CD4-positive, alpha-beta memory T cell (primary cell): ENCODE data around the gene SRCIN1. TPM values are rescaled to one million over a fixed set of nuclear protein-coding genes. Genes with fewer than 3 reads are reported as not detected.

Source experiments
- CTCF ChIA-PET: fragments of 350-600 bp; sonication (Branson Sonifier 250); formaldehyde crosslinking; loops from one replicate; lab custom pipeline; 2021; ENCODE audit warnings: inconsistent platforms; ENCODE audit not compliant: partially characterized antibody; lab: Charles Lee
- POLR2A ChIA-PET: fragments of 350-600 bp; sonication (Branson Sonifier 250); formaldehyde crosslinking; loops from one replicate; lab custom pipeline; 2021; ENCODE audit not compliant: partially characterized antibody; lab: Charles Lee
- DNase-seq, 5 donors: peaks; one replicate each; pipeline versions ENCODE4 v3.0.0 to v3.0.0-alpha.2; 2020 to 2022; ENCODE audit warnings: mixed read lengths in 1 of 5
- H3K27ac ChIP-seq: one replicate; pipeline ENCODE4 v1.7.0; 2013; ENCODE audit warnings: low read depth, low read length
- H3K27me3 ChIP-seq: 2 replicates; pipeline ENCODE4 v1.7.0; 2013; ENCODE audit warnings: mild to moderate bottlenecking, low read length, moderate library complexity; ENCODE audit not compliant: insufficient read depth
- H3K36me3 ChIP-seq: 2 replicates; pipeline ENCODE4 v1.7.0; 2013; ENCODE audit warnings: mild to moderate bottlenecking, low read length, moderate library complexity; ENCODE audit not compliant: insufficient read depth
- H3K4me1 ChIP-seq: 2 replicates; pipeline ENCODE4 v1.7.0; 2013; ENCODE audit warnings: mild to moderate bottlenecking, low read length, moderate library complexity; ENCODE audit not compliant: insufficient read depth
- H3K4me3 ChIP-seq, 2 donors: one replicate each; pipeline ENCODE4 v1.7.0; 2013; ENCODE audit warnings: low read length in 2 of 2, mild to moderate bottlenecking in 1 of 2
- H3K9me3 ChIP-seq, 2 donors: one replicate each; pipeline ENCODE4 v1.7.0; 2013; ENCODE audit warnings: low read length in 2 of 2, control low read depth in 1 of 2; ENCODE audit not compliant: control insufficient read depth in 1 of 2
- H3K27ac Mint-ChIP-seq, 7 donors: one replicate each; pipeline ENCODE4 v1.8.0; 2020 to 2021; ENCODE audit warnings: mixed read lengths in 7 of 7, mild to moderate bottlenecking in 6 of 7, inconsistent platforms in 3 of 7, moderate library complexity in 3 of 7
- H3K27me3 Mint-ChIP-seq, 2 donors: one replicate each; pipeline ENCODE4 v1.8.0; 2020 to 2021; ENCODE audit warnings: mixed read lengths in 2 of 2
- H3K36me3 Mint-ChIP-seq, 2 donors: one replicate each; pipeline ENCODE4 v1.8.0; 2020 to 2021; ENCODE audit warnings: mixed read lengths in 2 of 2, inconsistent platforms in 1 of 2, mild to moderate bottlenecking in 1 of 2
- H3K4me1 Mint-ChIP-seq, 4 donors: one replicate each; pipeline ENCODE4 v1.8.0; 2020 to 2021; ENCODE audit warnings: mixed read lengths in 4 of 4, mild to moderate bottlenecking in 1 of 4
- H3K4me3 Mint-ChIP-seq, 8 donors: one replicate each; pipeline ENCODE4 v1.8.0; 2020 to 2021; ENCODE audit warnings: mixed read lengths in 8 of 8, mild to moderate bottlenecking in 7 of 8, moderate library complexity in 6 of 8, inconsistent platforms in 3 of 8
- H3K9me3 Mint-ChIP-seq, 8 donors: one replicate each; pipeline ENCODE4 v1.8.0; 2020 to 2021; ENCODE audit warnings: mixed read lengths in 8 of 8, mild to moderate bottlenecking in 5 of 8, inconsistent platforms in 3 of 8, moderate library complexity in 1 of 8
- intact Hi-C: fragments of 100-400 bp; cut with micrococcal nuclease; formaldehyde crosslinking; loops from one replicate; pipeline ENCODE4 v1.15.1; 2023
- polyA plus RNA-seq, 2 donors: library from polyadenylated mRNA; unstranded; fragments of 300-500 nt; fragmentation: Illumina TruSeq; gene quantifications; one replicate each; pipeline ENCODE4 v1.2.3, GENCODE V29; 2021
- total RNA-seq, 2 experiments: library from RNA; stranded (reverse); gene quantifications; one replicate each; pipeline ENCODE4 v1.2.3, GENCODE V29; 2021

The SRCIN1 gene
- total and polyA plus RNA-seq, 4 experiments from 2014 or later = 0.28 to 0.79 TPM; not detected in 2

DNA sequence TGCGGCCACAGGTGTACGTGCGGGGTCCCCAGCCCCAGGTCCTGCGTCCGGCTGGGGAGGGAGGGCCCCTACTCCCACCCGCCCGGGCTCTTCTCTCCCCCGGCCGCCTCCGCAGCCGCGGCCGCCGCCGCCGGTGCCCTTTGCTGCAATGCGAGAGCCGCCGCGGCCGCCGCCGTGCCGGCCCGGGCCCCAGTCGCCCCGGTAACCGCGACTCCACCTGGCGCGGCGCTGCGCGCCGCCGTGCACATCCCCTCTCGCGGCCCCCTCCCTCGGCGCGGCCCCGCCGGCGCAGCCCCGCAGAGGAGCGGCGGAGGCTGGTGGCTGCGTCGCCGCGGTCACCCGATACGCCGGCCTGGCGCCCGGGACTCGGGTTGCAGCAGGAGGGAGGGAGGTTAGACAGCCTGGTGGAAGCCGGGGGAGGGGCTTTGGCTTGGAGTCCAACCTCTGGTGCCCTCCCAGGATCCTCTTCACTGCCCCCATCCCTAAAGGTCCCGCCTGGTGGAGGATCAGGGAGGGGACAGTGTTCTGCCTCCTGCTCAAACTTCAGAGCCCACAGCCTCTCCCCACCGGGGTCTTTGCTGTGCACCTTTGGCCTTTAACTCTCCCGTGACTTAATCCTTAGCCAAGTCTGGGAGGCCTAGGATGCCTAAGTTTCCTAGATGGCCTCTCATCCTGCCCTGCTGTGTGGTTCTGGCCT is 32.9 kb downstream of the SRCIN1 start:
- Histone ChIP-seq H3K36me3 (no peaks in the 10 kb centered on the region), H3K27me3 (peaks cover 51% of the 10 kb centered on the region), H3K27ac (no peak overlapping the region), H3K9me3 (no peaks in the 10 kb centered on the region), H3K4me1 (peaks cover 5% of the 10 kb centered on the region), H3K4me3 (no peak overlapping the region)
- peak overlapping the region in 7 of 8 donors; percentile 18 to 75 (median 64) for H3K4me3 Mint-ChIP-seq
- H3K36me3 Mint-ChIP-seq = no peaks in the 10 kb centered on the region
- peaks cover 0 to 4% (median 0%) of the 10 kb centered on the region in 8 donors for H3K9me3 Mint-ChIP-seq
- ChIA-PET CTCF (interaction anchor here (1.0 kb wide), 1 partner anchor 14 kb away, joined by 3 read pairs; no protein-coding TSS in a partner anchor), POLR2A (no interaction called here)
- peaks cover 0 to 13% (median 2%) of the 10 kb centered on the region in 4 donors for H3K4me1 Mint-ChIP-seq
- DNase-seq = peak in 1 of 5 donors; percentile 37
- peaks cover 66 to 83% of the 10 kb centered on the region in 2 donors for H3K27me3 Mint-ChIP-seq
- H3K27ac Mint-ChIP-seq = no peak overlapping the region
- intact Hi-C loops = loop anchor here (2.0 kb wide), 1 partner anchor 14 kb away; no protein-coding TSS in a partner anchor

DNA sequence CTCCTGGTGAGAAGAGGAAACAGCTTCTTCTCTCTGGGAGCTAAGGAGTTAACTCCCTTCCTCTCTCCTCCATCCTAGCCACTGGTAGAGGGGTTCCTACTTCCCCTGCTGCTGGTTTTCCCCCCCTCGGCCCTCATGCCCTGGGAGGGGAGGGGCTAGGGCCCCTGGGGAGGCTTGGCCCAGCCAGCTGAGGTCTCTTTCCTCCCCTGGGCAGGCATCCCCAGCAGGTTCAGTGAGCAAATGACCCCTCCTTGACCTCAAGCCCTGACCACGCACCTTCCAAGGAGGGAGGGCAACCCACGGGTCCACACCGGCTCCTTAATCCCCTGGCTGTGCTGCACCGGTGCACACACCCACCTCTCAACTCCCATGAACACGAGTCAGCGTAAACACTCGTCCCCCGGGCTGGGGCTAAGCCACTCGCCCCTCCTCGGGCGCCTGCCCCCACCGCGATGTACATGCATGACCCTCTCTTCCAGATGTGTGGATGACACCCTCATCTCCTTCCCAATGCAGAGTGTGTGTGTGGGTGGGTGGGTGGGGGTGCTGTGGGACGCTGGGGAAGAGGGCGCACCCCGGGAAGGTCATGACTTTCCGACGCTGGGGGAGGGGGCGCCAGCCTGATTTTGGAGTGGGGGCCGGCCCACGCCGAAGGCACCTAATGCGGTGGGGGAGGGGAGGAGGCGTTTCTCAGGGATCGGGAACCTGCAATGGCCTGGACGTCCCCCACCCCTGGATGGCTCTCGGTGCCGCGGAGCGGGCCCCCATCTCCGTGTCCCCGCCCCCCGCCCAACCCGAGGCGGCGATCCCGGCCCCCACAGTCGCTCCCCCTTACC is 33.7 kb downstream of the SRCIN1 start:
- no peak overlapping the region for H3K27ac ChIP-seq
- peaks cover 50% of the 10 kb centered on the region for H3K27me3 ChIP-seq
- H3K9me3 Mint-ChIP-seq = peaks cover 0 to 4% (median 0%) of the 10 kb centered on the region in 8 donors
- H3K4me1 Mint-ChIP-seq = peaks cover under 1 to 13% (median 2%) of the 10 kb centered on the region in 4 donors
- no peaks in the 10 kb centered on the region for H3K9me3 ChIP-seq
- ChIA-PET POLR2A (no interaction called here), CTCF (interaction anchor here (1.1 kb wide), 1 partner anchor 13 kb away, joined by 8 read pairs; no protein-coding TSS in a partner anchor)
- no peaks in the 10 kb centered on the region for H3K36me3 Mint-ChIP-seq
- no peak overlapping the region for H3K27ac Mint-ChIP-seq
- H3K4me1 ChIP-seq = peaks cover 5% of the 10 kb centered on the region
- H3K27me3 Mint-ChIP-seq = peaks cover 66 to 84% of the 10 kb centered on the region in 2 donors
- H3K36me3 ChIP-seq = no peaks in the 10 kb centered on the region
- no peak for DNase-seq
- H3K4me3 ChIP-seq = no peak overlapping the region
- intact Hi-C loops = loop anchor here (2.0 kb wide), 1 partner anchor 13 kb away; no protein-coding TSS in a partner anchor
- peak overlapping the region in 6 of 8 donors; percentile 26 to 80 (median 54) for H3K4me3 Mint-ChIP-seq

DNA sequence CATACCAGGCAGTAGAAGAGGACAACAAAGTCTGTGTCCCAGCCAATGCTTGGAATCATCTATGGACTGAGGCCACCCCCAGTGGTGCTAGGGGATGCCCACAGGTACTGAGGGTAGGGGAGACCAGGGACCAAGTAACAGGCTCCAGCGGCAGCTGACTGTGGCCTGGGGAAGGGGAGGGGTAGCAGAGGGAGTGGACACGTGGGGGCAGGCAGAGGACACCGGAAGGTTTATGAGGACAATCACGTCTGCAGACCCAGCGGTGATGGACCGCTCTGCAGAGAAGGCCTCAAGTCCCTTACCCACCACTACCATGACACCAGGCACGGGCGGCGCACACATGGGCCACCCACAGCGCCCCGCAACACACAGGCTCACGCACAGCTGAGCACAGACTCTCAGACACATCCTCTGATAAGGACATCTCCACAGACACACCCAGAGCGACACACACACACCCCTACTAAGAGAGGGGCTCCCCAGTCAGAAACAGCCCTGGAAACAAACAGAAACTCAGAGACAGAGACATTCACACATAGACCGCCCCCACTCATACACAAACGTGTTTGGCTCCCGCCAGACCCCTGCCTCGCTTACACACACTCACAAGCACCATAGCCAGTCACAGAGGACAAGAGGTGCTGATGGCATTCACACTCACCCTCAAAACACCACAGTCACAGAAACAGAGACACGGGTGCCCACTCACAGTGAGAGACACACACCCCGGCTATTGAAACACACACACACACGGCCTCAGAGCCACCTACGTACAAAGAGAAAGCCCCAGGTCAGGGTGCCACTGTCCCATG is 35.8 kb downstream of the SRCIN1 start:
- Mint-ChIP-seq H3K36me3 (no peaks in the 10 kb centered on the region), H3K9me3 (peaks cover 0 to 4% (median 0%) of the 10 kb centered on the region in 8 donors), H3K27ac (no peak overlapping the region), H3K4me3 (peak overlapping the region in 1 of 8 donors; percentile 2), H3K4me1 (peaks cover 1 to 13% (median 4%) of the 10 kb centered on the region in 4 donors), H3K27me3 (peaks cover 66 to 79% of the 10 kb centered on the region in 2 donors)
- H3K4me1 ChIP-seq = peaks cover 5% of the 10 kb centered on the region
- intact Hi-C loops = no loop called here
- no peaks in the 10 kb centered on the region for H3K36me3 ChIP-seq
- POLR2A ChIA-PET = no interaction called here
- H3K9me3 ChIP-seq = no peaks in the 10 kb centered on the region
- CTCF ChIA-PET = no interaction called here
- no peak overlapping the region for H3K27ac ChIP-seq
- H3K27me3 ChIP-seq = peaks cover 65% of the 10 kb centered on the region
- DNase-seq = no peak
- H3K4me3 ChIP-seq = no peak overlapping the region

DNA sequence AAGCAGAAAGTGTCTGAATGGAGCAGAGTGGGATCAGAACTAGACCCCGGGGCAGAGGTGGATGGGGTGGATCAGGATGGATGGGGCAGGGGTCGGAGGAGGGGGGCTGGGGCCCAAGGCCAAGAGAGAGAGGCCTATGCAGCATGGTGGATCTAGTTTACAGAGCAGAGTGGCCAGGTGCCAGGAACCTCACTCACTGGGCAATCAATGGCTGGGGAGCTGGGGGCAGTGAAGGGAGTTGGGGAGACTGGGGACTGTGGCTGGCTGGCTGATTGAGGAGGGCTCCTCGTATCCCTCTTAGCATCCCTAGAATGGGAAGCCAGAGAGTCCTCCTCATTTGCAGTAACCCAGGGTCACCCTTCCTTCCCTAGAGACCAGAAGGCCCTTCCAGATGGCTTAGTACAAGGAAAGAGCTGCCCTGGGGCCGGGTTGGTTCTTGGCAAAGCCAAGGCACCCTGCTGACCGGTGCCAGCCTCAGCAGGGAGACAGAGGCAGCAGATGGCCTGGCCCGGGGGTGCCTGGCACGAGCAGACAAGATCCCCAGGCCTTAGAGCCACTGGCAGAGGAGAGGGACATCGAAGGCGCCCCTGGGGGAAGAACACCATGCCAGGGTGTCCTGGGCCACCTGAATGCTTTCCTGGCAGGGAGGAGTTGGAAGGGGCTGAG is 36.8 kb downstream of the SRCIN1 start:
- ChIA-PET CTCF (interaction anchor here (1.0 to 1.3 kb wide), 2 partner anchors 10 to 11 kb away, joined by 3 read pairs; no protein-coding TSS in a partner anchor), POLR2A (no interaction called here)
- Mint-ChIP-seq H3K27me3 (peaks cover 66 to 79% of the 10 kb centered on the region in 2 donors), H3K4me1 (peaks cover 1 to 10% (median 5%) of the 10 kb centered on the region in 4 donors), H3K4me3 (peak overlapping the region in 1 of 8 donors; percentile 62), H3K9me3 (peaks cover 0 to 1% (median 0%) of the 10 kb centered on the region in 8 donors), H3K36me3 (no peaks in the 10 kb centered on the region), H3K27ac (peak overlapping the region in 1 of 7 donors; percentile 62)
- Histone ChIP-seq H3K4me1 (peaks cover 9% of the 10 kb centered on the region), H3K4me3 (no peak overlapping the region), H3K9me3 (no peaks in the 10 kb centered on the region), H3K36me3 (no peaks in the 10 kb centered on the region), H3K27ac (no peak overlapping the region), H3K27me3 (peaks cover 71% of the 10 kb centered on the region)
- peak in 1 of 5 donors; percentile 24 for DNase-seq
- intact Hi-C loops = no loop called here

DNA sequence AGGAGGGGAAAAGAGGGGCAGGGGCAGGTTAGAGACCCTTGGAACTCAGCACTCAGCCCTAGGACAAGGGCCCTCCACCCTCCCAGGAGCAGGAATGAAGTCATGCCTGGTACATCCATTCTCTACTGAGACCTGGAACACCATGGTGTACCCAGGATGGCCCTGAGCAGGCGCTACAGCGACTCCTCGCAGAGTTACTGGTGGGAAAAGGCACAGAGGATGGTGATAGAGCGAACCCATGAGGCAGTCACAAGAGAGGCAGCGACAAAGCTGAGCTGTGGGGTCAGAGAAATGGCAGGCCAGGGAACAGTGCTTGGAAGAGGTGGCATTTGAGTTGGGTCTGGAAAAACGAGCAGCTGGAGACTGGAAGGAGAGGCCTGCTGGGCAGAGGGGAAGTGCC is 37.5 kb downstream of the SRCIN1 start:
- Histone ChIP-seq H3K9me3 (no peaks in the 10 kb centered on the region), H3K27ac (no peak overlapping the region), H3K27me3 (peaks cover 71% of the 10 kb centered on the region), H3K4me3 (no peak overlapping the region), H3K4me1 (peaks cover 16% of the 10 kb centered on the region), H3K36me3 (no peaks in the 10 kb centered on the region)
- intact Hi-C loops = no loop called here
- ChIA-PET POLR2A (no interaction called here), CTCF (interaction anchor here (1.0 to 1.3 kb wide), 2 partner anchors 9 to 10 kb away, joined by 3 read pairs; no protein-coding TSS in a partner anchor)
- Mint-ChIP-seq H3K36me3 (no peaks in the 10 kb centered on the region), H3K9me3 (no peaks in the 10 kb centered on the region), H3K27ac (no peak overlapping the region), H3K4me1 (peaks cover 1 to 12% (median 7%) of the 10 kb centered on the region in 4 donors), H3K27me3 (peaks cover 67 to 76% of the 10 kb centered on the region in 2 donors), H3K4me3 (peak overlapping the region in 1 of 8 donors; percentile 76)
- DNase-seq = no peak

DNA sequence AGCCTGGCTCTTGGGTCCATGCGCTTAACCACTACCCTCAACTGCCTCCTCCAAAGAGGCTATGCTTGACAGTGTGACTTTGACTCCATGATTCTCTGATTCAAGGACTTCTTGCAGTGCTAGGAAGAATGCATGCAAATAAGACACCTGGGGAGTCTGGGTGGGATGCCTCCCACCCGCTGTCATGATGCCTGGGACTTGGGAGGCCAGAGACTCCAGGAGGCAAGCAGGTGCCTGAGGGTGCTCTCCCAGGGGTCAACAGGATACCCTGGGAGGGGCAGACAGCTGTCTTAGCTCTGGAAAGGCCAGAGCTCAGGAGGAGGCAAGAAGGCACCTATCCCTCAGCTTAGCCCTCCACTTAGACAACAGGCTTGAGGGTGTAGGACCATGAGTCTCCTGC is 38.4 kb downstream of the SRCIN1 start:
- Histone ChIP-seq H3K4me1 (peaks cover 15% of the 10 kb centered on the region), H3K4me3 (no peak overlapping the region), H3K36me3 (no peaks in the 10 kb centered on the region), H3K9me3 (no peaks in the 10 kb centered on the region), H3K27me3 (peaks cover 73% of the 10 kb centered on the region), H3K27ac (no peak overlapping the region)
- peaks cover 69 to 73% of the 10 kb centered on the region in 2 donors for H3K27me3 Mint-ChIP-seq
- no peak for DNase-seq
- ChIA-PET POLR2A (no interaction called here), CTCF (interaction anchor here (0.6 to 2.2 kb wide), 5 partner anchors 9 to 217 kb away, joined by 3 to 10 read pairs (median 3); no protein-coding TSS in a partner anchor)
- no peaks in the 10 kb centered on the region for H3K9me3 Mint-ChIP-seq
- peaks cover 1 to 19% (median 9%) of the 10 kb centered on the region in 4 donors for H3K4me1 Mint-ChIP-seq
- H3K4me3 Mint-ChIP-seq = no peak overlapping the region
- intact Hi-C loops = no loop called here
- no peak overlapping the region for H3K27ac Mint-ChIP-seq
- H3K36me3 Mint-ChIP-seq = no peaks in the 10 kb centered on the region
